HepG2 (cell line): Measurements from ENCODE around the gene PLSCR4. TPM values are rescaled to one million over a fixed set of nuclear protein-coding genes. Genes with fewer than 3 reads are reported as not detected.
A peak's percentile ranks its signal among the peaks of the same experiment; 100 is the strongest.

Source experiments
- ATM ChIP-seq: fragments of 450-650 bp; IDR thresholded peaks from 2 replicates; pipeline ENCODE4 v1.7.1; 2017; ENCODE audit warnings: mild to moderate bottlenecking, borderline replicate concordance
- BRF2 ChIP-seq: sonication (generic); formaldehyde crosslinking; IDR thresholded peaks from 2 replicates; pipeline ENCODE4 v1.8.1; 2022; ENCODE audit warnings: mild to moderate bottlenecking, missing genetic modification reagents
- CC2D1A ChIP-seq: sonication (generic); formaldehyde crosslinking; IDR thresholded peaks from 2 replicates; pipeline ENCODE4 v1.8.1; 2023; ENCODE audit warnings: mild to moderate bottlenecking, missing genetic modification reagents
- ELK4 ChIP-seq: sonication (generic); formaldehyde crosslinking; IDR thresholded peaks from 2 replicates; pipeline ENCODE4 v1.9.0; 2021; ENCODE audit warnings: missing genetic modification reagents, borderline replicate concordance
- ETV5 ChIP-seq: IDR thresholded peaks from 2 replicates; pipeline ENCODE4 v1.6.1; 2018; ENCODE audit warnings: missing biosample characterization, missing genetic modification reagents, inconsistent platforms, borderline replicate concordance
- GLI4 ChIP-seq: sonication (generic); formaldehyde crosslinking; IDR thresholded peaks from 2 replicates; pipeline ENCODE4 v1.5.1; 2020; ENCODE audit warnings: missing genetic modification reagents, mild to moderate bottlenecking, moderate library complexity, borderline replicate concordance
- HNF4G ChIP-seq, 2 experiments: sonication (generic) in 1 of 2; formaldehyde crosslinking in 1 of 2; IDR thresholded peaks; 2 replicates each; pipeline versions ENCODE4 v1.4.0 to v1.6.1; 2011 to 2020; ENCODE audit warnings: borderline replicate concordance in 2 of 2, low read depth in 2 of 2, mild to moderate bottlenecking in 2 of 2, low read length in 1 of 2, missing genetic modification reagents in 1 of 2, moderate library complexity in 1 of 2
- HOXD1 ChIP-seq: sonication (generic); formaldehyde crosslinking; IDR thresholded peaks from 2 replicates; pipeline ENCODE4 v1.5.0; 2020; ENCODE audit warnings: missing genetic modification reagents
- IKZF4 ChIP-seq: sonication (generic); formaldehyde crosslinking; IDR thresholded peaks from 2 replicates; pipeline ENCODE4 v1.5.1; 2020; ENCODE audit warnings: borderline replicate concordance, mild to moderate bottlenecking, low read depth, missing genetic modification reagents; ENCODE audit errors: not compliant biosample characterization
- IRF1 ChIP-seq: sonication (generic); formaldehyde crosslinking; IDR thresholded peaks from 2 replicates; pipeline ENCODE4 v1.4.0; 2020; ENCODE audit warnings: low read depth, mild to moderate bottlenecking, missing genetic modification reagents
- KDM1A ChIP-seq: IDR thresholded peaks from 2 replicates; pipeline ENCODE4 v1.6.1; 2016; ENCODE audit warnings: missing compliant biosample characterization
- KDM5B ChIP-seq: sonication (generic); formaldehyde crosslinking; IDR thresholded peaks from 2 replicates; pipeline ENCODE4 v1.4.0; 2020; ENCODE audit warnings: missing genetic modification reagents, mild to moderate bottlenecking, borderline replicate concordance
- NCOA2 ChIP-seq: sonication (generic); formaldehyde crosslinking; IDR thresholded peaks from 2 replicates; pipeline ENCODE4 v1.8.0; 2022; ENCODE audit warnings: inconsistent platforms
- PHF20 ChIP-seq: sonication (generic); formaldehyde crosslinking; IDR thresholded peaks from 2 replicates; pipeline ENCODE4 v1.5.0; 2020; ENCODE audit warnings: mild to moderate bottlenecking, missing genetic modification reagents
- RARA ChIP-seq: IDR thresholded peaks from 2 replicates; pipeline ENCODE4 v1.6.1; 2016; ENCODE audit warnings: missing genetic modification reagents, missing compliant biosample characterization
- SAP130 ChIP-seq: IDR thresholded peaks from 2 replicates; pipeline ENCODE4 v1.6.1; 2016; ENCODE audit warnings: low read depth
- SIN3A ChIP-seq: IDR thresholded peaks from 2 replicates; pipeline ENCODE4 v1.6.1; 2011; ENCODE audit warnings: low read depth, mild to moderate bottlenecking, control low read depth, low read length, borderline replicate concordance
- SNAPC5 ChIP-seq: sonication (generic); formaldehyde crosslinking; IDR thresholded peaks from 2 replicates; pipeline ENCODE4 v1.8.1; 2023; ENCODE audit warnings: mild to moderate bottlenecking, missing genetic modification reagents, borderline replicate concordance
- TP53 ChIP-seq: sonication (generic); formaldehyde crosslinking; conservative IDR thresholded peaks from 2 replicates; pipeline ENCODE4 v1.4.0; 2020; ENCODE audit warnings: missing genetic modification reagents
- TSC22D2 ChIP-seq: sonication (generic); formaldehyde crosslinking; IDR thresholded peaks from 2 replicates; pipeline ENCODE4 v1.5.1; 2020; ENCODE audit warnings: missing genetic modification reagents, mild to moderate bottlenecking, borderline replicate concordance
- ZKSCAN8 ChIP-seq: IDR thresholded peaks from 2 replicates; pipeline ENCODE4 v1.6.1; 2016; ENCODE audit warnings: borderline replicate concordance, missing genetic modification reagents, missing compliant biosample characterization
- ZNF18 ChIP-seq: sonication (generic); formaldehyde crosslinking; IDR thresholded peaks from 2 replicates; pipeline ENCODE4 v1.8.0; 2022; ENCODE audit warnings: mild to moderate bottlenecking, missing genetic modification reagents; ENCODE audit not compliant: insufficient replicate concordance
- ZNF234 ChIP-seq: sonication (generic); formaldehyde crosslinking; conservative IDR thresholded peaks from 2 replicates; pipeline ENCODE4 v1.5.1; 2020; ENCODE audit warnings: mild to moderate bottlenecking, missing genetic modification reagents
- ZNF264 ChIP-seq: sonication (generic); formaldehyde crosslinking; IDR thresholded peaks from 2 replicates; pipeline ENCODE4 v1.4.0; 2020; ENCODE audit warnings: missing genetic modification reagents
- ZNF343 ChIP-seq: sonication (generic); formaldehyde crosslinking; IDR thresholded peaks from 2 replicates; pipeline ENCODE4 v1.4.0; 2020; ENCODE audit warnings: mild to moderate bottlenecking, missing genetic modification reagents
- ZNF850 ChIP-seq: sonication (generic); formaldehyde crosslinking; conservative IDR thresholded peaks from 2 replicates; pipeline ENCODE4 v1.9.0; 2021; ENCODE audit warnings: mild to moderate bottlenecking, missing genetic modification reagents
- polyA plus RNA-seq, 8 experiments: library from polyadenylated mRNA; depleted of rRNA in 3 of 8; stranded (reverse) in 7 of 8; unstranded in 1 of 8; fragments of >200 nt; fragmentation: Illumina TruSeq in 4 of 8; extraction: Trizol in 4 of 8; gene quantifications; 2 replicates each; pipeline versions ENCODE4 v1.2.1 to v1.2.3, GENCODE V29; 2011 to 2016; ENCODE audit warnings: low read depth in 4 of 8, missing spikeins in 1 of 8, mixed read lengths in 1 of 8; ENCODE audit not compliant: insufficient read depth in 1 of 8
- total RNA-seq, 5 experiments: library from RNA; depleted of rRNA; stranded (reverse); fragments of >200 nt; fragmentation: Illumina TruSeq; extraction: Trizol; gene quantifications; 2 replicates each; pipeline ENCODE4 v1.2.3, GENCODE V29; 2016; ENCODE audit warnings: low read depth in 1 of 5

PLSCR4 gene
- total and polyA plus RNA-seq, 2 of the 13 experiments (the other 11 are each of a cell fraction or from before 2014, with no cell fraction given), result 1.5 to 59.0 TPM

GRCh38 chr3:146160321-146160963, 90.5 kb downstream of the PLSCR4 start (continued):
- TF ChIP-seq BRF2 (no peak), ZNF18 (CRISPR knock-in tag) (no peak), PHF20 (CRISPR knock-in tag) (no peak), IRF1 (CRISPR knock-in tag) (no peak), KDM1A (CRISPR knock-in tag) (no peak), KDM5B (CRISPR knock-in tag) (no peak), ZNF234 (no peak), TSC22D2 (CRISPR knock-in tag) (no peak), ZNF264 (CRISPR knock-in tag) (no peak), CC2D1A (no peak), HOXD1 (no peak), ZNF850 (CRISPR knock-in tag) (no peak), ETV5 (peak; percentile 17; the same call in 1 of the 2 replicates), SAP130 (CRISPR knock-in tag) (peak; percentile 75), GLI4 (no peak), NCOA2 (CRISPR knock-in tag) (no peak), IKZF4 (CRISPR knock-in tag) (no peak), HNF4G (IDR thresholded peaks at IDR 0.05; ENCODE audit: borderline replicate concordance, low read depth, low read length) (no peak), HNF4G (CRISPR knock-in tag; IDR thresholded peaks at IDR 0.05; ENCODE audit: borderline replicate concordance, low read depth) (no peak), RARA (CRISPR knock-in tag) (no peak), TP53 (CRISPR knock-in tag) (no peak), ZKSCAN8 (CRISPR knock-in tag) (no peak), ELK4 (CRISPR knock-in tag) (no peak), SIN3A (0 out of 2 replicates have a peak, but pooled peaks have one; percentile 18), SNAPC5 (no peak), ATM (no peak), ZNF343 (CRISPR knock-in tag) (no peak)
